ENCODE data around the gene RNF166.

DNA sequence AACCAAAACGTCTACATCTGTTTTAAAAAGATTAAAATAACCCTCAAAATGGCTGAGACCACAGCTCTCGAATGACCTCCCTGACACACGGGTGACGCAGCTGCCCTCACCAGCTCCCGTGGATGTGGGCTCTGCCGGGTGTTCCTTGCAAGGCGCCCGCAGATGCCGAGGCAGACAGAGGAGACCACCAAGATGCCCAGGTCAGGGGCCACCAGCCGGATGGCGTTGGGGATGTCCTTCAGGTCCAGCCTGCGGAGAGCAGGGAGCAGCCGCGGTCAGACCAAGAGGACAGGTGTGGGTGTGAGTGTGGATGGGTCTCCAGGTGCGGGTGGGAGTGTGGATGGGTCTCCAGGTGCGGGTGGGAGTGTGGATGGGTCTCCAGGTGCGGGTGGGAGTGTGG, 35.2 kb upstream of the RNF166 start:
- TF ChIP-seq RBFOX2 (IDR thresholded peaks at IDR 0.05; ENCODE audit: low read depth, low read length) (no peak), EZH2 (conservative IDR thresholded peaks at IDR 0.05; ENCODE audit: low read depth, low read length) (no peak), RAD21 (CRISPR knock-in tag; IDR thresholded peaks at IDR 0.05) (no peak), ELF4 (CRISPR knock-in tag; IDR thresholded peaks at IDR 0.05; ENCODE audit: borderline replicate concordance) (no peak), HMG20A (CRISPR knock-in tag; IDR thresholded peaks at IDR 0.05; ENCODE audit: borderline replicate concordance) (no peak), NCOR1 (IDR thresholded peaks at IDR 0.05; ENCODE audit: borderline replicate concordance, low read length) (no peak), RBAK (CRISPR knock-in tag; IDR thresholded peaks at IDR 0.05) (no peak), PRDM15 (CRISPR knock-in tag; IDR thresholded peaks at IDR 0.05) (no peak)
- TF ChIP-seq, protein P1, sequence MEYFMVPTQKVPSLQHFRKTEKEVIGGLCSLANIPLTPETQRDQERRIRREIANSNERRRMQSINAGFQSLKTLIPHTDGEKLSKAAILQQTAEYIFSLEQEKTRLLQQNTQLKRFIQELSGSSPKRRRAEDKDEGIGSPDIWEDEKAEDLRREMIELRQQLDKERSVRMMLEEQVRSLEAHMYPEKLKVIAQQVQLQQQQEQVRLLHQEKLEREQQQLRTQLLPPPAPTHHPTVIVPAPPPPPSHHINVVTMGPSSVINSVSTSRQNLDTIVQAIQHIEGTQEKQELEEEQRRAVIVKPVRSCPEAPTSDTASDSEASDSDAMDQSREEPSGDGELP (IDR thresholded peaks at IDR 0.05; ENCODE audit: borderline replicate concordance, low read depth), result no peak
